Measurements from ENCODE around the gene LRRIQ1. TPM values are rescaled to one million over a fixed set of nuclear protein-coding genes. Genes with fewer than 3 reads are reported as not detected.

Gene LRRIQ1
- total and polyA plus RNA-seq, 8 donors, result 0.31 to 2.0 (median 0.74) TPM

- peaks cover 0 to 3% (median 0%) of the 10 kb centered on the region in 4 donors for H3K27me3 ChIP-seq
- no peak for TF ChIP-seq CTCF (IDR thresholded peaks at IDR 0.05)
- no peaks in the 10 kb centered on the region for H3K4me1 ChIP-seq
- no peak for FAIRE-seq
- H3K27ac ChIP-seq, result no peak overlapping the region
- intact Hi-C loops (cut with DNase I), result no loop called here
- H3K9me3 ChIP-seq, result no peaks in the 10 kb centered on the region
- no peak for DNase-seq
- ATAC-seq, result no peak
- H3K36me3 ChIP-seq, result no peaks in the 10 kb centered on the region
- no peak overlapping the region for H3K4me3 ChIP-seq
Observed at GRCh38 chr12:85043829-85044228, 7.7 kb downstream of the LRRIQ1 start.

GRCh38 chr12:85057370-85057963 lies 21.3 kb downstream of the LRRIQ1 start:
- peak; percentile 82 for FAIRE-seq
- WGBS, 2 donors, result 40 to 42% methylated on average over 2 of the region's 2 CpGs

GRCh38 chr12:85058339-85058738 lies 22.2 kb downstream of the LRRIQ1 start:
- Histone ChIP-seq H3K36me3 (no peaks in the 10 kb centered on the region), H3K4me3 (no peak overlapping the region), H3K4me1 (no peaks in the 10 kb centered on the region), H3K27me3 (no peaks in the 10 kb centered on the region), H3K9me3 (no peaks in the 10 kb centered on the region), H3K27ac (no peak overlapping the region)
- intact Hi-C loops (cut with DNase I), result no loop called here
- 35 to 44% methylated on average over 3 of the region's 3 CpGs for WGBS, 2 donors
- ATAC-seq (no peak), FAIRE-seq (no peak), DNase-seq (no peak)
- no peak for TF ChIP-seq CTCF (IDR thresholded peaks at IDR 0.05)

More at GRCh38 chr12:85057370-85057963, 21.3 kb downstream of the LRRIQ1 start:
- Histone ChIP-seq H3K36me3 (no peaks in the 10 kb centered on the region), H3K27me3 (no peaks in the 10 kb centered on the region), H3K4me1 (no peaks in the 10 kb centered on the region), H3K27ac (no peak overlapping the region), H3K4me3 (no peak overlapping the region), H3K9me3 (no peaks in the 10 kb centered on the region)
- ATAC-seq, result peak in 3 of 4 donors; percentile 64 to 73 (median 66)
- DNase-seq, result peak in 2 of 6 donors; percentile 6 to 27
- intact Hi-C loops (cut with DNase I), result no loop called here
- TF ChIP-seq CTCF (IDR thresholded peaks at IDR 0.05), result peak; percentile 28 to 67 (median 61)

DNA sequence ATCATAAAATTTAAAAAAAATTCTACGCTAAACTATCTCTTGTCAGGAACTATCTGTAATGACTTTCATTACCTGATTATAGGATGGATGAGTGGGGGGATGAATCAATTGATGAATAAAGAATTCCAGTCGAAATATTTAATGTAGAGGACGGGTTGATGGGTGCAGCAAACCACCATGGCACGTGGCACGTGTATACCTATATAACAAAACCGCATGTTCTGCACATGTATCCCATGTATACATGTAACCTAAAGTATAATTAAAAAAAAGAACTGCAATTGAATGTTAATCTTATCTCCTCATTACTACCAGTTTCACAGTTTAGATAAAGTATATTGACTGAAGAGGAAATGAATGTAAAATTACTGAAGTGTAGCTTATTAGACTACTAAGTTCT lies 23.4 kb downstream of the LRRIQ1 start:
- 45 to 51% methylated on average over 6 of the region's 6 CpGs for WGBS, 2 donors
- Histone ChIP-seq H3K27me3 (no peaks in the 10 kb centered on the region), H3K27ac (no peak overlapping the region), H3K4me3 (no peak overlapping the region), H3K9me3 (no peaks in the 10 kb centered on the region), H3K36me3 (no peaks in the 10 kb centered on the region), H3K4me1 (no peaks in the 10 kb centered on the region)
- no peak for ATAC-seq
- intact Hi-C loops (cut with DNase I), result no loop called here
- DNase-seq, result no peak
- TF ChIP-seq CTCF (IDR thresholded peaks at IDR 0.05), result no peak
- no peak for FAIRE-seq

- DNase-seq (no peak), FAIRE-seq (no peak), ATAC-seq (no peak)
- 50 to 55% methylated on average over 2 of the region's 2 CpGs for WGBS, 2 donors
- H3K4me3 ChIP-seq, result no peak overlapping the region
- H3K27me3 ChIP-seq, result no peaks in the 10 kb centered on the region
- no peak overlapping the region for H3K27ac ChIP-seq
- intact Hi-C loops (cut with DNase I), result no loop called here
- no peaks in the 10 kb centered on the region for H3K36me3 ChIP-seq
- H3K4me1 ChIP-seq, result no peaks in the 10 kb centered on the region
- H3K9me3 ChIP-seq, result no peaks in the 10 kb centered on the region
- no peak for TF ChIP-seq CTCF (IDR thresholded peaks at IDR 0.05)
Observed at GRCh38 chr12:85060916-85061315, 24.8 kb downstream of the LRRIQ1 start.

All from pancreas (tissue), 10 donors.